IPS DF 6.9 (cell line): ENCODE data around the gene TIMP2.
"Not testable (repeated sequence)": the region's sequence is repeated elsewhere in the genome, so short reads cannot be mapped to it uniquely, and the experiment has no call there.

ENCODE experiments used
- DNase-seq: peaks from one replicate; pipeline ENCODE4 v3.0.0-alpha.2; 2013; ENCODE audit warnings: low read depth, low spot score
- H3K27ac ChIP-seq: one replicate; pipeline ENCODE4 v1.5.1; 2013; ENCODE audit warnings: low read length, control low read depth
- H3K27me3 ChIP-seq: 2 replicates; pipeline ENCODE4 v1.6.1; 2013; ENCODE audit warnings: mild to moderate bottlenecking, low read length; ENCODE audit not compliant: control insufficient read depth, insufficient read depth
- H3K36me3 ChIP-seq: 2 replicates; pipeline ENCODE4 v1.6.1; 2013; ENCODE audit warnings: low read length; ENCODE audit not compliant: control insufficient read depth, insufficient read depth
- H3K4me1 ChIP-seq: 2 replicates; pipeline ENCODE4 v1.6.1; 2013; ENCODE audit warnings: low read length; ENCODE audit not compliant: control insufficient read depth, insufficient read depth
- H3K4me3 ChIP-seq: 2 replicates; pipeline ENCODE4 v1.5.1; 2013; ENCODE audit warnings: mild to moderate bottlenecking, low read length
- H3K9me3 ChIP-seq: 2 replicates; pipeline ENCODE4 v1.6.1; 2013; ENCODE audit warnings: low read length, inconsistent platforms; ENCODE audit not compliant: control insufficient read depth, insufficient read depth
- WGBS: extraction: QIAGEN DNeasy Blood & Tissue Kit; methylation state at CpG from one replicate; pipeline ENCODE4 v1.1.7; 2013; ENCODE audit warnings: mixed read lengths, missing lambda C conversion rate; ENCODE audit not compliant: insufficient read length, insufficient coverage; 5-methylcytosine and 5-hydroxymethylcytosine counted together

Gene TIMP2

DNA sequence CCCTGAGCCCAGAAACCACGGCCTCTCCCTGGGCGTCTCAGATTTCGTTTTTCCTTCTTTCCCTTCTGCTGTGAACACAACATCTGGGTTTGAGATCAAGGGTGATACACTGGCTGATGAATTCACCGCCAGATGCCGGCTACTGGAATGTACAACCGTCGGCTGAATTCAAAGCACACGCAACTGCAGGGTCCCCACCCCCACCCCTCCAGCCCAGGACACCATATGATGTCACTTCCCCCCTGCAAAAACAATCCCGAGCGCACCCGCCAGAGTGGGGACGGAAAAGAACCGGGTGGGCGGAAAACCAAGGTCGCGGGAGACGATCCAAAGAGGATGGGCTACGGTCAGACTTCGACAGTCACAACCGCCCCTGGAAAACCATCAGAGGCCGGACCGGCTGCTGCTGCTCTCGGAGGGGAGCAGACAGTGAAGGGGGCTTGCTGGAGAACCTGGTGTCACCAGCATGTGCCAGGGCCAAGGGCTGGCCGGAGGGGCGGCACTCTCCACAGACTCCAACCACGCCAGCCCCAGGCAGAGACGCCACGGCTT lies 45.5 kb downstream of the TIMP2 start:
- DNase-seq, result no peak

GRCh38 chr17:78878871-78879527 lies 46.2 kb downstream of the TIMP2 start:
- DNase-seq, result no peak
- H3K36me3 ChIP-seq, result no peaks in the 10 kb centered on the region
- no CpG with 5 or more reads among the region's 14 CpGs for WGBS
- peaks cover 6% of the 10 kb centered on the region for H3K4me1 ChIP-seq
- no peaks in the 10 kb centered on the region for H3K9me3 ChIP-seq
- no peak overlapping the region for H3K4me3 ChIP-seq
- no peaks in the 10 kb centered on the region for H3K27me3 ChIP-seq
- H3K27ac ChIP-seq, result no peak overlapping the region

More for the DNA sequence above, 45.5 kb downstream of the TIMP2 start:
- WGBS, result no CpG with 5 or more reads among the region's 28 CpGs
- Histone ChIP-seq H3K27me3 (no peaks in the 10 kb centered on the region), H3K9me3 (no peaks in the 10 kb centered on the region), H3K27ac (no peak overlapping the region), H3K36me3 (no peaks in the 10 kb centered on the region), H3K4me1 (peaks cover 10% of the 10 kb centered on the region), H3K4me3 (no peak overlapping the region)

GRCh38 chr17:78878261-78878660 lies 46.9 kb downstream of the TIMP2 start:
- no peak overlapping the region for H3K4me3 ChIP-seq
- DNase-seq, result no peak
- H3K27me3 ChIP-seq, result no peaks in the 10 kb centered on the region
- no peaks in the 10 kb centered on the region for H3K36me3 ChIP-seq
- H3K9me3 ChIP-seq, result no peaks in the 10 kb centered on the region
- no peak overlapping the region for H3K27ac ChIP-seq
- WGBS, result no CpG with 5 or more reads among the region's 15 CpGs
- peaks cover 3% of the 10 kb centered on the region; the same call in 1 of the 2 replicates for H3K4me1 ChIP-seq

- WGBS, result no CpG with 5 or more reads among the region's 8 CpGs
- DNase-seq, H3K27ac ChIP-seq: not testable (repeated sequence)
Observed at GRCh38 chr17:78876954-78877517, 48.2 kb downstream of the TIMP2 start.

DNA sequence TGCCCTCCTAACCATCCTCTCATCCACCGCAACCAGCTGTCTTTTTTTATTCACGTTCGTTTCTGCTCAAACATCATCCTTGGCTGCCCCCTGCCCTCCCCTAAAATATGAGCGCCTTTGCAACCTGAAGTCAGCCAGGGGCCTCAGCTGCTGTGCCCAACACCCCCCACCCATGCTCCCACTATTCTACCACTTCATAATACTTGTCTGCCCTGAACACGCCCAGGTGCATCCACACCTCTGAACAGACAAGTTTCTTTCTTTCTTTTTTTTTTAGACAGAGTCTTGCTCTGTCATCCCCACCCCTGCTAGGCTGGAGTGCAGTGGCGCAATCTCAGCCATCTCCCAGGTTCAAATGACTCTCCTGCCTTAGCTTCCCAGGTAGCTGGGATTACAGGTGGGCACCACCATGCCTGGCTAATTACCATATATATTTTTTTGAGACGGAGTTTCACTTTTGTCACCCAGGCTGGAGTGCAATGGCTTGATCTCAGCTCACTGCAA lies 49.0 kb downstream of the TIMP2 start:
- Histone ChIP-seq H3K4me3 (no peak overlapping the region), H3K27ac (no peak overlapping the region), H3K4me1 (no peaks in the 10 kb centered on the region), H3K27me3 (no peaks in the 10 kb centered on the region), H3K9me3 (no peaks in the 10 kb centered on the region), H3K36me3 (no peaks in the 10 kb centered on the region)
- WGBS, result no CpG with 5 or more reads among the region's 7 CpGs
- no peak for DNase-seq

More at GRCh38 chr17:78876954-78877517, 48.2 kb downstream of the TIMP2 start:
- H3K9me3 ChIP-seq, H3K4me1 ChIP-seq, H3K4me3 ChIP-seq, H3K36me3 ChIP-seq, H3K27me3 ChIP-seq: not testable (repeated sequence)

DNA sequence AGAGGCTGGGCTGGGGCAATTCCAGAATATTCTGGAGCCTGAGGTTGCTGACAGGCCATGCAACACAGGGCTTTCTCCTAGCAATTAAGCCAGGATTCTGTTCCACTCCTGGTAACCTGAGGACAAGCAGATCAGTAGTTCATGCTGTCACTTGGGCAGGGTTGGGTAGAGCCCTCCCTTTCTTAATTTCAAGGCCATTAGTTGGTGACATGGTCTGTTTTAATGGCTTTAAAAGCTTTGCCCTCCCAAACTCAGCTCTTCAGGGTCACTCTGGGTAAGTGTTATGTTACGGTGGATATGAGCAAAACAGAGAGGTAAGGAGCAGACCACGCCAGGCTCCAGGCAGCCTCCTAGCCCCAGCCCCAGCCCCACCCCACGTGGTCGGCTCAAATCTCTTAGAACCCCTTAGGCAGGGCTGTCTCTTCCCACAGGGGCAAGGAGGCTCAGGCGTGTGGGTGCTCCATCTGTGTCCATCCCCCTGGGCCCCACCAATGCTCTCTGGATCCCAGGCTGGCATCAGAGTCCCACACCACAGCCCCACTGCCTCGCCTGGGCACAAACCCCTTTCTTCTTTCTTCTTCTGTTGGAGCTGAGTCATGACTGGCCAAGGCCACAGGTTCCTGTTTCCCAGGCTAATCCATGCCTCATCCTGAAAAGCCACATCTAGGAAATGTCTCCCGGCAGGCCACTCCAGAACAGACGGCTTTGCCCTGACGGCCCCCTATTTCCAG lies 49.7 kb downstream of the TIMP2 start:
- no CpG with 5 or more reads among the region's 9 CpGs for WGBS
- Histone ChIP-seq H3K9me3 (no peaks in the 10 kb centered on the region), H3K27me3 (no peaks in the 10 kb centered on the region), H3K4me3 (no peak overlapping the region), H3K36me3 (no peaks in the 10 kb centered on the region), H3K4me1 (no peaks in the 10 kb centered on the region), H3K27ac (no peak overlapping the region)
- no peak for DNase-seq

DNA sequence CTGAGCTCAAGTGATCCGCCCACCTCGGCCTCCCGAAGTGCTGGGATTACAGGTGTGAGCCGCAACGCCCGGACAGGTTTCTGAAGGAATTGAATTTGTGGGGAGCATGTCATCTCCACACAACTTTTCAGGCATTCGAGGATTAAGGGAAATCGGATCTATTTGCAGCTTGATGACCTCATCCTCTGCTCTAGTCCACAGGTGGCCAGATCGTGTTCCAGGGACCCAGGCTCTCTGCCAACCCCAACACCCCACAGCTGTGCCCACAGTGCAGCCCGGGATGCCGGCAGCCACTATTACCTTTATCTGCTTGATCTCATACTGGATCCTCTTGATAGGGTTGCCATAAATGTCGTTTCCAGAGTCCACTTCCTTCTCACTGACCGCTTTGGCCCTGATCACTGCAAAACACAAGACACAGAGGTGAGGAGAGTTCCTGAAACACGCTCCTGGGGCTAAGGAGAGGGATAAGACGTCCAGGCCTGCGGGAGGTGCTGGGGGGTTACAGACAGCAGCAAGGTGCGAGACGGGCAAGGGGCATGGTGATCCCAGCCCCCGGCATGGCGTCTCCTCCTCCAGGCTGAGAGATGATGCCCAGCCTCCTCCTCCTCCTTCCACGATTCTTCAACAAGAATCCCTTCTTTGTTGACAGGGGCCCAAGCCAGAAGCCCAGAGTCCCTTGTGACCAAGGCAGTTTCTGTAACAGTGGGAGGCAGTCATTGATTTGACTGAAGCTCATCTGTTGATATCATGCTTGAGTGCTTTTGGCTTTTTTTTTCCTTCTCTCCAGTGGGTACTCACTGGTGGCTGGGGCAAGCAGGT lies 51.5 kb downstream of the TIMP2 start:
- Histone ChIP-seq H3K4me1 (no peaks in the 10 kb centered on the region), H3K27ac (no peak overlapping the region), H3K27me3 (no peaks in the 10 kb centered on the region), H3K36me3 (peaks cover under 1% of the 10 kb centered on the region; the same call in 1 of the 2 replicates), H3K9me3 (no peaks in the 10 kb centered on the region), H3K4me3 (no peak overlapping the region)
- no CpG with 5 or more reads among the region's 21 CpGs for WGBS
- no peak for DNase-seq

GRCh38 chr17:78872486-78872885 lies 52.7 kb downstream of the TIMP2 start:
- H3K9me3 ChIP-seq, result no peaks in the 10 kb centered on the region
- no CpG with 5 or more reads among the region's 6 CpGs for WGBS
- no peak overlapping the region for H3K4me3 ChIP-seq
- no peaks in the 10 kb centered on the region for H3K4me1 ChIP-seq
- H3K27me3 ChIP-seq, result no peaks in the 10 kb centered on the region
- H3K27ac ChIP-seq, result no peak overlapping the region
- peaks cover 2% of the 10 kb centered on the region; the same call in 1 of the 2 replicates for H3K36me3 ChIP-seq
- no peak for DNase-seq

DNA sequence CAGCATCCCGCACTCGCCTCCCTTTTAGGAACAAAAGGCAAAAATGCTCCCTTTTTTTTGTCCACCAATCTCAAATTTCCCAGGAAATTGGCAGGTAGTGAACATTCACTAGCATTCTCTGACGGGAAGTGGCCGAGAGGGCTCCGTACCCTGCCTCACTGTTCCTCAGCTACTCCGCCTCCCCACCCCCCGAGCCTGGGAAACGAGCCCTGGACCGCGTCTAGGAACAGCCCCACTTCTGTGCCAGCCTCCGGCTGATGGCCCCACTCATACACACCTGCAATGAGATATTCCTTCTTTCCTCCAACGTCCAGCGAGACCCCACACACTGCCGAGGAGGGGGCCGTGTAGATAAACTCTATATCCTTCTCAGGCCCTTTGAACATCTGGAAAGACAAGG lies 54.6 kb downstream of the TIMP2 start:
- H3K4me3 ChIP-seq, result no peak overlapping the region
- no CpG with 5 or more reads among the region's 15 CpGs for WGBS
- no peaks in the 10 kb centered on the region for H3K27me3 ChIP-seq
- H3K4me1 ChIP-seq, result 0 out of 2 replicates have a peak, but pooled peaks cover 2% of the 10 kb centered on the region
- H3K9me3 ChIP-seq, result no peaks in the 10 kb centered on the region
- no peak overlapping the region for H3K27ac ChIP-seq
- H3K36me3 ChIP-seq, result peaks cover 2% of the 10 kb centered on the region; the same call in 1 of the 2 replicates
- DNase-seq, result no peak

- no peak overlapping the region for H3K4me3 ChIP-seq
- no peaks in the 10 kb centered on the region for H3K9me3 ChIP-seq
- peaks cover 2% of the 10 kb centered on the region; the same call in 1 of the 2 replicates for H3K36me3 ChIP-seq
- DNase-seq, result no peak
- no peak overlapping the region for H3K27ac ChIP-seq
- no peaks in the 10 kb centered on the region for H3K27me3 ChIP-seq
- WGBS, result no CpG with 5 or more reads among the region's 7 CpGs
- H3K4me1 ChIP-seq, result 0 out of 2 replicates have a peak, but pooled peaks cover 2% of the 10 kb centered on the region
Observed at GRCh38 chr17:78868391-78868790, 56.8 kb downstream of the TIMP2 start.
